HEK293 (cell line): ENCODE results near the gene EPHA6.

Experiments
- ATF2 ChIP-seq: fragments of 450-650 bp; formaldehyde crosslinking; IDR thresholded peaks from 2 replicates; pipeline ENCODE4 v1.5.1; 2016; ENCODE audit warnings: missing biosample characterization, missing genetic modification characterization, low read depth
- CTCF ChIP-seq: fragments of 450-650 bp; formaldehyde crosslinking; IDR thresholded peaks from 2 replicates; pipeline ENCODE4 v1.5.1; 2016; ENCODE audit warnings: missing biosample characterization, missing genetic modification characterization
- KLF9 ChIP-seq: fragments of 450-650 bp; formaldehyde crosslinking; IDR thresholded peaks from 2 replicates; pipeline ENCODE4 v1.5.1; 2016; ENCODE audit warnings: missing biosample characterization, missing genetic modification characterization, low read depth
- MYNN ChIP-seq: fragments of 450-650 bp; formaldehyde crosslinking; IDR thresholded peaks from 2 replicates; pipeline ENCODE4 v1.5.1; 2016; ENCODE audit warnings: missing biosample characterization, missing genetic modification characterization, borderline replicate concordance
- SALL2 ChIP-seq: fragments of 450-650 bp; formaldehyde crosslinking; IDR thresholded peaks from 2 replicates; pipeline ENCODE4 v1.5.0; 2017; ENCODE audit warnings: missing biosample characterization, mild to moderate bottlenecking, missing genetic modification characterization, borderline replicate concordance
- ZNF501 ChIP-seq: fragments of 450-650 bp; formaldehyde crosslinking; IDR thresholded peaks from 2 replicates; pipeline ENCODE4 v1.5.1; 2016; ENCODE audit warnings: missing biosample characterization, missing genetic modification characterization
- ZNF561 ChIP-seq: fragments of 450-650 bp; IDR thresholded peaks from 2 replicates; pipeline ENCODE4 v1.5.1; 2018; ENCODE audit warnings: missing biosample characterization, missing genetic modification characterization, borderline replicate concordance
- ZNF623 ChIP-seq: fragments of 450-650 bp; formaldehyde crosslinking; IDR thresholded peaks from 2 replicates; pipeline ENCODE4 v1.5.1; 2016; ENCODE audit warnings: missing biosample characterization, missing genetic modification characterization
- ZNF639 ChIP-seq: fragments of 450-650 bp; formaldehyde crosslinking; IDR thresholded peaks from 2 replicates; pipeline ENCODE4 v1.5.1; 2016; ENCODE audit warnings: missing biosample characterization, missing genetic modification characterization
- ZNF677 ChIP-seq: fragments of 450-650 bp; IDR thresholded peaks from 2 replicates; pipeline ENCODE4 v1.5.0; 2018; ENCODE audit warnings: missing biosample characterization, mild to moderate bottlenecking, missing genetic modification characterization, moderate library complexity
- ZNF747 ChIP-seq: fragments of 450-650 bp; formaldehyde crosslinking; IDR thresholded peaks from 2 replicates; pipeline ENCODE4 v1.5.1; 2016; ENCODE audit warnings: missing biosample characterization, missing genetic modification characterization
- TF ChIP-seq, protein P1 (sequence below): fragments of 450-650 bp; formaldehyde crosslinking; IDR thresholded peaks from 2 replicates; pipeline ENCODE4 v1.5.1; 2016; ENCODE audit warnings: missing biosample characterization, missing genetic modification characterization
- TF ChIP-seq, protein P2 (sequence below): fragments of 450-650 bp; formaldehyde crosslinking; IDR thresholded peaks from 2 replicates; pipeline ENCODE4 v1.5.1; 2016; ENCODE audit warnings: missing biosample characterization, missing genetic modification characterization

DNA sequence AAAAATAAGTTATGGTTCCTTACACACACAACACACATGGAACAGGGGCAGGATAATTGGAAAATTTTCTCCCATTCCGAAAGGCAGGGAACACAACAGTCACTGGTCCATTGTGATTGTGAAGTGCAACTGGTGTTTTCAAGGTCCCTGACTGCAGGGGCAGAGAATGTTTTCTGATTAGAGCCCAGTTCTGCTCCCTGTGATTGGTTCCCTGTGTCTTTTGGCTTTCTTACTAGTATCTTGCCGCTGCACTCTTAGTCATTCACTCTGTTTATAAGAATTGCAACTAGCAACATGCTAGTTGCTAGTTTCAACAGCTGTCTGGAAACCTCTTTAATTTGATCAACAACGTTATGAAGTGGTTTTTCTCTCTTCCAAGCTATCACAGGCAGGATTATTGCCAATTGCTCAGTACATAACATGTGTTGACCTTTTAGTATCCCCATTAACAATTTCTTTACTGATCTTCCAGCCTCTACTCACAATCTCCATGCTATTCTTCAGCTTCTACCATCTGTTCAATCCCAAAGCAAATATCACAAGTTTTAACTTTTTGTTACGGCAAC is 177.5 kb downstream of the EPHA6 start:
- no peak for TF ChIP-seq CTCF (tag by site-specific recombination)
- TF ChIP-seq, protein P1, sequence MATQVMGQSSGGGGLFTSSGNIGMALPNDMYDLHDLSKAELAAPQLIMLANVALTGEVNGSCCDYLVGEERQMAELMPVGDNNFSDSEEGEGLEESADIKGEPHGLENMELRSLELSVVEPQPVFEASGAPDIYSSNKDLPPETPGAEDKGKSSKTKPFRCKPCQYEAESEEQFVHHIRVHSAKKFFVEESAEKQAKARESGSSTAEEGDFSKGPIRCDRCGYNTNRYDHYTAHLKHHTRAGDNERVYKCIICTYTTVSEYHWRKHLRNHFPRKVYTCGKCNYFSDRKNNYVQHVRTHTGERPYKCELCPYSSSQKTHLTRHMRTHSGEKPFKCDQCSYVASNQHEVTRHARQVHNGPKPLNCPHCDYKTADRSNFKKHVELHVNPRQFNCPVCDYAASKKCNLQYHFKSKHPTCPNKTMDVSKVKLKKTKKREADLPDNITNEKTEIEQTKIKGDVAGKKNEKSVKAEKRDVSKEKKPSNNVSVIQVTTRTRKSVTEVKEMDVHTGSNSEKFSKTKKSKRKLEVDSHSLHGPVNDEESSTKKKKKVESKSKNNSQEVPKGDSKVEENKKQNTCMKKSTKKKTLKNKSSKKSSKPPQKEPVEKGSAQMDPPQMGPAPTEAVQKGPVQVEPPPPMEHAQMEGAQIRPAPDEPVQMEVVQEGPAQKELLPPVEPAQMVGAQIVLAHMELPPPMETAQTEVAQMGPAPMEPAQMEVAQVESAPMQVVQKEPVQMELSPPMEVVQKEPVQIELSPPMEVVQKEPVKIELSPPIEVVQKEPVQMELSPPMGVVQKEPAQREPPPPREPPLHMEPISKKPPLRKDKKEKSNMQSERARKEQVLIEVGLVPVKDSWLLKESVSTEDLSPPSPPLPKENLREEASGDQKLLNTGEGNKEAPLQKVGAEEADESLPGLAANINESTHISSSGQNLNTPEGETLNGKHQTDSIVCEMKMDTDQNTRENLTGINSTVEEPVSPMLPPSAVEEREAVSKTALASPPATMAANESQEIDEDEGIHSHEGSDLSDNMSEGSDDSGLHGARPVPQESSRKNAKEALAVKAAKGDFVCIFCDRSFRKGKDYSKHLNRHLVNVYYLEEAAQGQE (tag by site-specific recombination): no peak
- TF ChIP-seq ATF2 (tag by site-specific recombination): no peak
- no peak for TF ChIP-seq ZNF747 (tag by site-specific recombination)
- no peak for TF ChIP-seq SALL2
- no peak for TF ChIP-seq KLF9
- TF ChIP-seq, protein P2, sequence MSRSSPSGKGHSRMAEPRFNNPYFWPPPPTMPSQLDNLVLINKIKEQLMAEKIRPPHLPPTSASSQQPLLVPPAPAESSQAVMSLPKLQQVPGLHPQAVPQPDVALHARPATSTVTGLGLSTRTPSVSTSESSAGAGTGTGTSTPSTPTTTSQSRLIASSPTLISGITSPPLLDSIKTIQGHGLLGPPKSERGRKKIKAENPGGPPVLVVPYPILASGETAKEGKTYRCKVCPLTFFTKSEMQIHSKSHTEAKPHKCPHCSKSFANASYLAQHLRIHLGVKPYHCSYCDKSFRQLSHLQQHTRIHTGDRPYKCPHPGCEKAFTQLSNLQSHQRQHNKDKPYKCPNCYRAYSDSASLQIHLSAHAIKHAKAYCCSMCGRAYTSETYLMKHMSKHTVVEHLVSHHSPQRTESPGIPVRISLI: no peak
- no peak for TF ChIP-seq ZNF639 (tag by site-specific recombination)
- TF ChIP-seq ZNF677 (tag by site-specific recombination): no peak
- TF ChIP-seq ZNF561 (tag by site-specific recombination): no peak
- TF ChIP-seq ZNF623 (tag by site-specific recombination): no peak
- TF ChIP-seq ZNF501 (tag by site-specific recombination): no peak
- TF ChIP-seq MYNN: no peak
